IMR-90 (cell line): ENCODE data around the gene RPGRIP1L. TPM values are rescaled to one million over a fixed set of nuclear protein-coding genes. Genes with fewer than 3 reads are reported as not detected.

Source experiments
- ATAC-seq: fragments of 200-7000 bp; cut with Tn5 transposase; 2 replicates; pipeline ENCODE4 v1.9.1; 2020; ENCODE audit warnings: low read depth, mild to moderate bottlenecking, moderate library complexity
- BruUV-seq: library from RNA; stranded (reverse); fragments of 400-500 nt; replicated peaks from 2 replicates; lab custom pipeline; 2021; lab: Mats Ljungman, UMichigan
- CTCF ChIA-PET: fragments of 300-600 bp; formaldehyde crosslinking; extraction: SDS; loops from one replicate; lab custom pipeline; 2021; ENCODE audit warnings: antibody characterized with exemption; lab: Yijun Ruan, JAX
- POLR2A ChIA-PET: fragments of 300-600 bp; sonication (Branson Sonifier 250); formaldehyde crosslinking; loops from one replicate; lab custom pipeline; 2022; ENCODE audit warnings: antibody characterized with exemption; ENCODE audit not compliant: unreplicated experiment; lab: Charles Lee
- DNase-seq: peaks from one replicate; pipeline ENCODE4 v3.0.0; 2013
- H2AFZ ChIP-seq: replicated peaks from 2 replicates; pipeline ENCODE3; 2013; ENCODE audit warnings: low read length, mild to moderate bottlenecking; ENCODE audit not compliant: poor library complexity
- H2AK5ac ChIP-seq: 2 replicates; pipeline ENCODE4 v1.6.1; 2013; ENCODE audit warnings: low read depth, low read length, inconsistent platforms
- H2AK9ac ChIP-seq: replicated peaks from 2 replicates; pipeline ENCODE3; 2013; ENCODE audit warnings: mild to moderate bottlenecking, low read depth, low read length, moderate library complexity; ENCODE audit not compliant: poor library complexity
- H2BK120ac ChIP-seq: 2 replicates; pipeline ENCODE4 v1.6.1; 2013; ENCODE audit warnings: low read depth, low read length, inconsistent platforms
- H2BK15ac ChIP-seq: 3 replicates; pipeline ENCODE4 v1.6.1; 2013; ENCODE audit warnings: low read depth, low read length, inconsistent platforms
- H2BK20ac ChIP-seq: 2 replicates; pipeline ENCODE4 v1.6.1; 2013; ENCODE audit warnings: low read depth, mild to moderate bottlenecking, inconsistent platforms, low read length, moderate library complexity
- H2BK5ac ChIP-seq: 2 replicates; pipeline ENCODE4 v1.6.1; 2013; ENCODE audit warnings: mild to moderate bottlenecking, low read depth, low read length, inconsistent platforms; ENCODE audit not compliant: poor library complexity, severe bottlenecking
- H3K14ac ChIP-seq: replicated peaks from 2 replicates; pipeline ENCODE4 v1.6.1; 2013; ENCODE audit warnings: low read depth, low read length, inconsistent platforms
- H3K18ac ChIP-seq: 2 replicates; pipeline ENCODE4 v1.6.1; 2013; ENCODE audit warnings: low read depth, low read length, control low read depth
- H3K23ac ChIP-seq: 2 replicates; pipeline ENCODE4 v1.6.1; 2013; ENCODE audit warnings: low read depth, low read length, inconsistent platforms
- H3K27ac ChIP-seq: 2 replicates; pipeline ENCODE4 v1.5.1; 2013; ENCODE audit warnings: mild to moderate bottlenecking, control low read depth, low read length; ENCODE audit not compliant: insufficient read depth
- H3K27me3 ChIP-seq: 2 replicates; pipeline ENCODE4 v1.6.1; 2013; ENCODE audit warnings: low read length; ENCODE audit not compliant: control insufficient read depth, insufficient read depth
- H3K36me3 ChIP-seq: 2 replicates; pipeline ENCODE4 v1.6.1; 2013; ENCODE audit warnings: low read length, mixed read lengths; ENCODE audit not compliant: control insufficient read depth, insufficient read depth
- H3K4ac ChIP-seq: 2 replicates; pipeline ENCODE4 v1.6.1; 2013; ENCODE audit warnings: low read depth, low read length, inconsistent platforms
- H3K4me1 ChIP-seq: 2 replicates; pipeline ENCODE4 v1.6.1; 2013; ENCODE audit warnings: low read length, mixed read lengths; ENCODE audit not compliant: control insufficient read depth, insufficient read depth
- H3K4me2 ChIP-seq: 2 replicates; pipeline ENCODE4 v1.6.1; 2013; ENCODE audit warnings: low read depth, mild to moderate bottlenecking, control low read depth, low read length, moderate library complexity
- H3K4me3 ChIP-seq: 2 replicates; pipeline ENCODE4 v1.5.1; 2013; ENCODE audit warnings: low read depth, mild to moderate bottlenecking, control low read depth, low read length, moderate library complexity; ENCODE audit not compliant: insufficient read depth
- H3K56ac ChIP-seq: 2 replicates; pipeline ENCODE4 v1.6.1; 2013; ENCODE audit warnings: low read length, inconsistent platforms; ENCODE audit not compliant: insufficient read depth; ENCODE audit errors: extremely low read depth
- H3K79me1 ChIP-seq, 2 experiments: 2 replicates each; pipeline ENCODE4 v1.6.1; 2013; ENCODE audit warnings: low read length in 2 of 2, inconsistent platforms in 1 of 2, low read depth in 1 of 2
- H3K9ac ChIP-seq: 2 replicates; pipeline ENCODE4 v1.6.1; 2013; ENCODE audit warnings: low read depth, low read length, control low read depth
- H3K9me1 ChIP-seq: 2 replicates; pipeline ENCODE4 v1.6.1; 2013; ENCODE audit warnings: low read length, inconsistent platforms; ENCODE audit not compliant: insufficient read depth
- H3K9me3 ChIP-seq: 2 replicates; pipeline ENCODE4 v1.6.1; 2013; ENCODE audit warnings: low read length; ENCODE audit not compliant: control insufficient read depth, insufficient read depth
- H4K20me1 ChIP-seq: 2 replicates; pipeline ENCODE4 v1.6.1; 2013; ENCODE audit warnings: low read length, inconsistent platforms; ENCODE audit not compliant: insufficient read depth
- H4K5ac ChIP-seq: 2 replicates; pipeline ENCODE4 v1.6.1; 2013; ENCODE audit warnings: mild to moderate bottlenecking, low read depth, low read length, control low read depth
- H4K8ac ChIP-seq, 2 experiments: 2 replicates each; pipeline ENCODE4 v1.6.1; 2013; ENCODE audit warnings: low read depth in 2 of 2, low read length in 2 of 2, control low read depth in 1 of 2, inconsistent platforms in 1 of 2
- H4K91ac ChIP-seq: 2 replicates; pipeline ENCODE4 v1.6.1; 2013; ENCODE audit warnings: low read depth, low read length, inconsistent platforms; ENCODE audit not compliant: insufficient read depth
- BHLHE40 ChIP-seq: fragments of 150-350 bp; IDR thresholded peaks from 2 replicates; pipeline ENCODE4 v1.6.1; 2016; ENCODE audit warnings: mild to moderate bottlenecking, low read depth, low read length
- CHD1 ChIP-seq: IDR thresholded peaks from 2 replicates; pipeline ENCODE4 v1.6.1; 2012; ENCODE audit warnings: low read depth, low read length, improper control_type of control experiment
- FOS ChIP-seq: fragments of 150-350 bp; IDR thresholded peaks from 2 replicates; pipeline ENCODE4 v1.6.1; 2016; ENCODE audit warnings: low read depth, low read length
- MAFK ChIP-seq: IDR thresholded peaks from 2 replicates; pipeline ENCODE4 v1.6.1; 2012; ENCODE audit warnings: low read depth, low read length, improper control_type of control experiment
- NFE2L2 ChIP-seq: fragments of 150-350 bp; IDR thresholded peaks from 2 replicates; pipeline ENCODE4 v1.6.1; 2016; ENCODE audit warnings: low read depth, mild to moderate bottlenecking, low read length
- POLR2A ChIP-seq: IDR thresholded peaks from 2 replicates; pipeline ENCODE4 v1.6.1; 2012; ENCODE audit warnings: mild to moderate bottlenecking, low read depth, low read length
- RCOR1 ChIP-seq: IDR thresholded peaks from 2 replicates; pipeline ENCODE4 v1.6.1; 2012; ENCODE audit warnings: mild to moderate bottlenecking, low read length, improper control_type of control experiment; ENCODE audit not compliant: insufficient replicate concordance
- RFX5 ChIP-seq: IDR thresholded peaks from 2 replicates; pipeline ENCODE4 v1.8.0; 2012; ENCODE audit warnings: low read depth, mild to moderate bottlenecking, low read length, moderate library complexity
- SMC3 ChIP-seq: fragments of 150-350 bp; IDR thresholded peaks from 2 replicates; pipeline ENCODE4 v1.6.1; 2016; ENCODE audit warnings: low read depth, mild to moderate bottlenecking, antibody characterized with exemption, low read length, moderate library complexity
- WGBS, 2 experiments: methylation state at CpG; one replicate each; pipeline versions ENCODE4 v1.1.5 to v1.1.7; 2013; ENCODE audit warnings: missing lambda C conversion rate in 2 of 2; ENCODE audit not compliant: insufficient read length in 1 of 2; ENCODE audit errors: extremely low coverage in 2 of 2; 5-methylcytosine and 5-hydroxymethylcytosine counted together
- dilution Hi-C: fragments of 300-500 bp; cut with HindIII; formaldehyde crosslinking; loops from one replicate; pipeline ENCODE4 v1.14.3; 2018; ENCODE audit warnings: low sequenced_read_pairs; ENCODE audit not compliant: unreplicated experiment
- in situ Hi-C: fragments of 300-500 bp; cut with MboI; formaldehyde crosslinking; loops from 3 replicates; pipeline ENCODE4 v1.14.3; 2019; ENCODE audit warnings: low sequenced_read_pairs, inconsistent platforms, mixed read lengths
- intact Hi-C: fragments of 100-400 bp; cut with micrococcal nuclease; formaldehyde crosslinking; loops from 2 replicates; pipeline ENCODE4 v1.10.0; 2022
- polyA plus RNA-seq, 3 experiments: library from polyadenylated mRNA; depleted of rRNA; stranded (reverse); fragments of >200 nt; gene quantifications; 2 replicates each; pipeline ENCODE4 v1.2.3, GENCODE V29; 2012; ENCODE audit warnings: low replicate concordance in 1 of 3
- total RNA-seq: library from RNA; depleted of rRNA; stranded (reverse); fragments of >200 nt; gene quantifications from 2 replicates; pipeline ENCODE4 v1.2.3, GENCODE V29; 2012

The RPGRIP1L gene
- total and polyA plus RNA-seq, 2 of the 4 experiments (the other 2 are of a cell fraction): 7.3 to 10.4 TPM

GRCh38 chr16:53654946-53655345 lies 48.7 kb downstream of the RPGRIP1L start:
- Histone ChIP-seq H3K27me3 (no peaks in the 10 kb centered on the region), H2BK15ac (no peak overlapping the region), H2BK20ac (no peak overlapping the region), H3K14ac (no peak overlapping the region), H4K91ac (no peak overlapping the region), H3K36me3 (0 out of 2 replicates have a peak, but pooled peaks cover 3% of the 10 kb centered on the region), H3K4me2 (no peak overlapping the region), H2AK5ac (no peak overlapping the region), H3K23ac (no peak overlapping the region), H3K9ac (no peak overlapping the region), H3K4me1 (no peaks in the 10 kb centered on the region), H2BK5ac (no peak overlapping the region), H3K4ac (no peak overlapping the region), H4K5ac (no peak overlapping the region), H3K4me3 (no peak overlapping the region), H3K18ac (no peak overlapping the region), H4K8ac (no peak overlapping the region), H3K79me1 (no peaks in the 10 kb centered on the region), H3K9me1 (no peaks in the 10 kb centered on the region), H3K9me3 (no peaks in the 10 kb centered on the region), H3K27ac (no peak overlapping the region), H2AK9ac (no peak overlapping the region), H2BK120ac (no peak overlapping the region), H4K20me1 (no peaks in the 10 kb centered on the region), H2AFZ (no peak overlapping the region), H3K56ac (no peak overlapping the region)
- CTCF ChIA-PET: no interaction called here
- no peak for TF ChIP-seq FOS
- no peak for TF ChIP-seq NFE2L2
- TF ChIP-seq SMC3: no peak
- no peak for TF ChIP-seq POLR2A
- no peak for TF ChIP-seq RFX5
- TF ChIP-seq CHD1: no peak
- TF ChIP-seq BHLHE40: no peak
- TF ChIP-seq MAFK: no peak
- TF ChIP-seq RCOR1: no peak
- no CpG with 5 or more reads among the region's 2 CpGs for WGBS, 2 experiments
- no TSS peak for BruUV-seq
- intact Hi-C loops: no loop called here
- DNase-seq: no peak
- ATAC-seq: no peak
- dilution Hi-C loops: no loop called here
- POLR2A ChIA-PET: no interaction called here
- in situ Hi-C loops: no loop called here
